DOHH2 (cell line): ENCODE data around the gene HSPE1.

ENCODE experiments used
- CTCF ChIP-seq: fragments of 200-600 bp; sonication (generic); IDR thresholded peaks from one replicate; pipeline ENCODE4 v1.5.1; 2014; ENCODE audit warnings: antibody characterized with exemption, mild to moderate bottlenecking, low read depth, low read length; ENCODE audit not compliant: poor library complexity, severe bottlenecking
- EZH2phosphoT487 ChIP-seq: fragments of 200-600 bp; sonication (generic); IDR thresholded peaks from 2 replicates; pipeline ENCODE4 v1.6.1; 2017; ENCODE audit warnings: borderline replicate concordance, mild to moderate bottlenecking, antibody characterized with exemption, low read length, moderate library complexity, mixed read lengths

- TF ChIP-seq CTCF, result no peak
- TF ChIP-seq EZH2phosphoT487, result no peak
Measured at GRCh38 chr2:197504512-197504911, 4.3 kb downstream of the HSPE1 start.
